ENCODE results near the gene TMPRSS11D. TPM values are rescaled to one million over a fixed set of nuclear protein-coding genes. Genes with fewer than 3 reads are reported as not detected.

TMPRSS11D gene
- total and polyA plus RNA-seq, 2 donors (not counting 3 experiments of a cell fraction or from before 2014, with no cell fraction given): 0.03 TPM; not detected in 1

DNA sequence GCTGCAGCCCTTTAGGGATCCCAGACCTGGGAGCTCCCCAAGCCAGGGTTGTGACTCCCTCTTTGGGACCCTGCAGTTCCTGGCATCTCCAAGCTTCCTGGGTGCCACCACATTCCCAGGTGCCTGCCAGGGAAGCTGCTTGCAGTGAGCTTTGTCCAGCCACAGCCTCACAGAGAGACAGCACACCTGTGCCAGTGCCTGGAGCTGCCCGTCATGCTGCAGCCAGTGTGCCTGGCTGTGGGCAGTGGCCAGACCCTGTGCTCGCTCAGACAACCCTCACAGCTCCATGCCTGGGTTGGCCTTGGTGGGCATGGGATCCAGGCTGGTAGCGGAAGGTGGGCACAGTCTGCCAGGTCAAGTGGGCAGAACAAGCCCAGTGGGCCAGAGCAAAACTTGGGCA lies 43.4 kb upstream of the TMPRSS11D start:
- Histone ChIP-seq H3K9ac (replicated peaks; ENCODE audit: extremely low read depth, insufficient read depth, low read length) (no peak overlapping the region), H3K27ac (ENCODE audit: insufficient read depth, low read depth, low read length) (no peak overlapping the region), H2AFZ (ENCODE audit: low read depth, low read length) (no peak overlapping the region), H3K4me3 (replicated peaks in 1 of 3; ENCODE audit: insufficient read depth in 1 of 3, low read depth in 1 of 3, low read length in 3 of 3) (no peak overlapping the region), H3K79me2 (ENCODE audit: control insufficient read depth, insufficient read depth, low read length) (no peaks in the 10 kb centered on the region), H3K36me3 (ENCODE audit: control insufficient read depth in 2 of 2, extremely low read depth in 1 of 2, insufficient read depth in 2 of 2, low read length in 2 of 2) (no peaks in the 10 kb centered on the region), H3K9me1 (replicated peaks; ENCODE audit: control insufficient read depth, extremely low read depth, insufficient read depth, low read length) (no peaks in the 10 kb centered on the region), H3K4me2 (ENCODE audit: insufficient read depth, low read length) (no peak overlapping the region), H3K27me3 (ENCODE audit: control insufficient read depth in 2 of 2, insufficient read depth in 2 of 2, low read length in 2 of 2) (no peaks in the 10 kb centered on the region), H3K4me1 (ENCODE audit: control insufficient read depth, extremely low read depth, insufficient read depth, low read length) (no peaks in the 10 kb centered on the region), H3K9me3 (replicated peaks; ENCODE audit: control insufficient read depth, insufficient read depth, low read length) (no peaks in the 10 kb centered on the region), H4K20me1 (replicated peaks; ENCODE audit: control insufficient read depth, extremely low read depth, insufficient read depth, low read length) (no peaks in the 10 kb centered on the region)
- no TSS peak for BruUV-seq (replicated peaks)
- intact Hi-C loops (cut with micrococcal nuclease): no loop called here
- dilution Hi-C loops (cut with MboI; ENCODE audit: extremely low pct_ligation_motif_present, low sequenced_read_pairs): no loop called here
- TF ChIP-seq FOS (IDR thresholded peaks at IDR 0.05; ENCODE audit: borderline replicate concordance, insufficient read depth, low read length): no peak
- TF ChIP-seq, protein P1, sequence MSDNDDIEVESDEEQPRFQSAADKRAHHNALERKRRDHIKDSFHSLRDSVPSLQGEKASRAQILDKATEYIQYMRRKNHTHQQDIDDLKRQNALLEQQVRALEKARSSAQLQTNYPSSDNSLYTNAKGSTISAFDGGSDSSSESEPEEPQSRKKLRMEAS (IDR thresholded peaks at IDR 0.05; ENCODE audit: insufficient read depth, insufficient read length): no peak
- no peak for TF ChIP-seq POLR2AphosphoS5 (IDR thresholded peaks at IDR 0.05; ENCODE audit: insufficient read depth, low read depth, low read length)
- TF ChIP-seq GATA2 (IDR thresholded peaks at IDR 0.05; ENCODE audit: insufficient read depth, insufficient read length, low read depth, low read length): no peak
- no peak for TF ChIP-seq POLR2A (IDR thresholded peaks at IDR 0.05; ENCODE audit: low read depth, low read length)
- TF ChIP-seq CTCF (IDR thresholded peaks at IDR 0.05; ENCODE audit: extremely low read depth in 1 of 2, insufficient read depth in 1 of 2, low read depth in 1 of 2, low read length in 2 of 2): no peak
- TF ChIP-seq JUN (IDR thresholded peaks at IDR 0.05; ENCODE audit: borderline replicate concordance, insufficient read depth, insufficient read length, low read depth): no peak
- TF ChIP-seq MYC (IDR thresholded peaks at IDR 0.05; ENCODE audit: low read depth, low read length): no peak
- TF ChIP-seq EZH2 (IDR thresholded peaks at IDR 0.05; ENCODE audit: borderline replicate concordance, low read depth, low read length, severe bottlenecking): no peak
- DNase-seq (ENCODE audit: low read depth, low spot score): no peak
- CTCF ChIA-PET: interaction anchor here (0.8 to 1.3 kb wide), 3 partner anchors 9 to 181 kb away, joined by 3 to 4 read pairs (median 4); no protein-coding TSS in a partner anchor
- POLR2A ChIA-PET: no interaction called here
- FAIRE-seq: no peak

Measured in endothelial cell of umbilical vein (primary cell).